SK-N-SH (cell line): Measurements from ENCODE around the gene ATG4C.

Source experiments
- CTCF ChIP-seq: fragments of 200-600 bp; sonication (generic); IDR thresholded peaks from 2 replicates; pipeline ENCODE4 v1.6.1; 2017; ENCODE audit warnings: antibody characterized with exemption, mild to moderate bottlenecking, moderate library complexity
- EZH2phosphoT487 ChIP-seq: fragments of 200-600 bp; sonication (generic); IDR thresholded peaks from 2 replicates; pipeline ENCODE4 v1.6.1; 2017; ENCODE audit warnings: low read depth, mixed run types, mild to moderate bottlenecking, antibody characterized with exemption, moderate library complexity, borderline replicate concordance
- RAD21 ChIP-seq: IDR thresholded peaks from 2 replicates; pipeline ENCODE4 v1.6.1; 2012; ENCODE audit warnings: mild to moderate bottlenecking, low read length
- USF2 ChIP-seq: fragments of 150-350 bp; IDR thresholded peaks from 2 replicates; pipeline ENCODE4 v1.6.1; 2017; ENCODE audit warnings: antibody characterized with exemption, low read length, low read depth, borderline replicate concordance

DNA sequence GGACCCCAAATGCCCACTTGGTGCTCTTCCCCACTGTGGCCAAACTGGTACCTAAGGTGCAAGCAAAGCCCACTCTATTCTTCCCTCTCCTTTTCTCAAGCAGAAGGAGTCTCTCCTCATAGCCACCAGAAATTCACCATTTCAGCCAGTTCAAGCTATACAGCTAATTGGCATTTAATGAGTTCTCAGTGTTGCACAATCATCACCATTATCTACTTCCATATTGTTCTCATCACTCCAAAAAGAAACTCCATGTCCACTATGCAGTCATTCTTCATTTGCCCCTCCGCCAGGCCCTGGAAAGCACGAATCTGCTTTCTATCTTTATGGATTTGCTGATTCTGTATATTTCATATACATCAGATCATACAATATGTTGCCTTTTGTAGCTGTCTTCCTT lies 9.9 kb upstream of the ATG4C start:
- no peak for TF ChIP-seq CTCF
- TF ChIP-seq USF2 = no peak
- TF ChIP-seq RAD21 = no peak
- no peak for TF ChIP-seq EZH2phosphoT487
